ENCODE measurements around the gene MGP. TPM values are rescaled to one million over a fixed set of nuclear protein-coding genes. Genes with fewer than 3 reads are reported as not detected.

MGP gene
- total RNA-seq, 1 donor from 2014 or later = 1,381 TPM

DNA sequence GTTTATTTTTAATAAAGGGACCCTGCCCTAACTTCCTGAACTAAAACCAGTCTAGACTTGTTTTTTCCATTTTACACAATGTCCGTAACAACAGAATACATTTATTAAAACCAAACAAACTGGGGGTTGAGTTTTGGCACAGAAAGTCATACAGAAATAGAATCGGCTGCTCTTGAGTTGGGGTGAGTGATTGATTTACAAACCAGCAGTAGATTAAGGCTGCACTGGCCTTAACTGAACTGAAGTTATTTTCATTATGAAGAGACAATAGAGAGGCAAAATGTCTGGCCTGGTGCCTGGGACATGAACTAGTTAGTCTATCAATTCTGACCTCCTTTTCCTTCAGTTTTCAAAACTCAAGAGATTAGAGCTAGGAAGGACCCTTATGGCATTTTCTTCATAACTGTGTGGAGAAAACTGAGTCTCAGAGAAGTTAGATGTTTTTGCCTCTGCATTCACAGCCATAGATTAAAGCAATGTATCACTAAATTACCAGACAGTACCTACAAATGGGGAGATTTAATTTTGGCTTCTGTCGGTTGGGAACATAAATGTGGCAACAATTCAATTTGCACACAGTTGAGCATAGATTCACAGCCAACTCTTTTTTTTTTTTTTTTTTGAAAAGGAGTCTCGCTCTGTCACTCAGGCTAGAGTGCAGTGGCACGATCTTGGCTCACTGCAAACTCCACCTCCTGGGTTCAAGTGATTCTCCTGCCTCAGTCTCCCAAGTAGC lies 19.8 kb upstream of the MGP start:
- intact Hi-C loops (cut with DNase I) = no loop called here
- no peak for DNase-seq (ENCODE audit: low spot score)
- ATAC-seq = no peak

DNA sequence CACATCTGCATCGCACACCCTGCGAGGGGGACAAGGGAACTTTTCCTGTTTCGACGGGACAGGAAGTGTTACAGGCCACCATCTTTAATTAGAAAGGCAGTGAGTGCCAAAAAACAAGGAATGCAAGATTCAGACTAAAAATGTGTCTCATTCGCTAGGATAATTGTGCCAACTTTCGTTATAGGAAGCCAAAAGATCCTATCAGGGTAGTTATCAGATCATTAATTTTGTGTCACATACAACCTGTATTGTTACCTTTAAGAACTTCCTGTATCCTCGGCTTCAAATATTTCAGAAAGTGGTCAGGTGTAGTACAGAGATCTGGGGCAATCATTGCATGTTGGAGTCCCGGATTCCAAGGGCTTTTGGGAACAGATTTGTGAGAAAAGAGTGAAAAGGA lies 19.2 kb upstream of the MGP start:
- intact Hi-C loops (cut with DNase I) = no loop called here
- ATAC-seq (no peak), DNase-seq (ENCODE audit: low spot score) (no peak)

DNA sequence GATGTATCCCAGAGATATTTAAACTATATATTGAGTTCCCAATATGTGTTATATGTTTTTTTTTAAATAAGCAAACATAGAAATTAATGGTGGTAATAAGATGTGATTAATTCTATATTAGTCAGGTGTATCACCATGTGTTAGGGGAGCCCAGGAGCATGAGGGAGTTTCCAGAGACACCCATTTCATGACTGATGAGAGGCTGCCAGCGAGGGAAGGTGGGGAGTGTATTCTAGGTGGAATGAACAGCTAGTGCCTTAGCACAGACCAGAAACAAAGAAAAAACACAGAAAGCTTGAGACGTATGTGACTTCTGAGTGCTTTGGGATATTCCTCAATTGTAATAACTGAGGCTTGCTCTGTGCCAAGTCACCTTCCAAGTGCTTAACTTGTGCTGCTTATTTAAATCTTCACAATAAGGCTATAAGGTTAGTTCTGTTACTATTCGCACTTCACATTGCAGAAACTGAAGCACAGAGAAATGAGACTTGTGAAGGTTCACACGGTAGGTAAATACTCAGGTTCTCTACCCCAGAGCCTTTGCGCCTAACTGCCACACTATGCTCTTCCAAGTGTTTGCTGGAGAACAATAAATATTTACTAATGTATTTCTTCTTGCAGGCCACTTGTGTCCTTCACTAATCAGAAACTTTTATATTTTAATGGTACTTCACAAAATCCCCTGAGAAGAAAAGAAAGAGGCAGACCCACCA lies 17.9 kb upstream of the MGP start:
- ATAC-seq (no peak), DNase-seq (ENCODE audit: low spot score) (no peak)
- intact Hi-C loops (cut with DNase I) = no loop called here

GRCh38 chr12:14902465-14902864 lies 16.8 kb upstream of the MGP start:
- intact Hi-C loops (cut with DNase I) = no loop called here
- ATAC-seq = peak; percentile 48
- DNase-seq (ENCODE audit: low spot score) = no peak

GRCh38 chr12:14901228-14901562 lies 15.5 kb upstream of the MGP start:
- peak; percentile 69 for ATAC-seq
- intact Hi-C loops (cut with DNase I) = no loop called here

GRCh38 chr12:14900521-14901227 lies 15.0 kb upstream of the MGP start:
- DNase-seq (ENCODE audit: low spot score) (no peak), ATAC-seq (peak; percentile 33)

More at GRCh38 chr12:14901228-14901562, 15.5 kb upstream of the MGP start:
- no peak for DNase-seq (ENCODE audit: low spot score)

DNA sequence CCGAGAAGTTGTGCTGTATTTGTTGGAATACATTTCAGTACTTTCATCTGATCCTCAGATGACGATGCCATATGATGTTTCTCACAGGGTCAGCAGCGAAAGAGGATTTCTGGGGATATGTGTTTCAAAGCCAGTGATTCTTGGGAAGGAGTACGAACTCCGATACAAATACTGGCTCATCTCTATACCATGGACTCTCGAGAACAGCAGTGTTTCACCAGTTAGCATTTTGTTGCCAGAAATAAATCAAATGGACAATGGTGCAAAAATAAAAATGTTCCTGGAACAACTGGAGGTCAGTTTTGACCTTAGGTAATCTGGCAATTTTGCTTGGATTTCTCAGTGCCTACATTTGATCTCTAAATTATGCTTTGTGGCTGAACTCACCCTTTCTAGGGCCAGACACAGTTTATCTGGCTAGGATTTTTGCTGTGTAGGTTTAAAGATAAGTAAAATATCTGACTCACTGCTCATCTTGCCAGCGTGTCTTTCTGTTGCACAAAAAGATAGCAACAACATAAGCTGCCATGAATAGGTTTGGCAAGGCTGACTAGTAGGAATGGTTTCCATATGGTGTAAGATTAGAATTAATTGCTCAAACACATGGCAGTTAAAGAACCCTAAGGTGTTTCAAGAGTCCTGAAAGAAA lies 11.0 kb upstream of the MGP start:
- intact Hi-C loops (cut with DNase I) = no loop called here
- peak; percentile 15 for ATAC-seq
- DNase-seq (ENCODE audit: low spot score) = no peak

More at GRCh38 chr12:14900521-14901227, 15.0 kb upstream of the MGP start:
- intact Hi-C loops (cut with DNase I) = no loop called here

DNA sequence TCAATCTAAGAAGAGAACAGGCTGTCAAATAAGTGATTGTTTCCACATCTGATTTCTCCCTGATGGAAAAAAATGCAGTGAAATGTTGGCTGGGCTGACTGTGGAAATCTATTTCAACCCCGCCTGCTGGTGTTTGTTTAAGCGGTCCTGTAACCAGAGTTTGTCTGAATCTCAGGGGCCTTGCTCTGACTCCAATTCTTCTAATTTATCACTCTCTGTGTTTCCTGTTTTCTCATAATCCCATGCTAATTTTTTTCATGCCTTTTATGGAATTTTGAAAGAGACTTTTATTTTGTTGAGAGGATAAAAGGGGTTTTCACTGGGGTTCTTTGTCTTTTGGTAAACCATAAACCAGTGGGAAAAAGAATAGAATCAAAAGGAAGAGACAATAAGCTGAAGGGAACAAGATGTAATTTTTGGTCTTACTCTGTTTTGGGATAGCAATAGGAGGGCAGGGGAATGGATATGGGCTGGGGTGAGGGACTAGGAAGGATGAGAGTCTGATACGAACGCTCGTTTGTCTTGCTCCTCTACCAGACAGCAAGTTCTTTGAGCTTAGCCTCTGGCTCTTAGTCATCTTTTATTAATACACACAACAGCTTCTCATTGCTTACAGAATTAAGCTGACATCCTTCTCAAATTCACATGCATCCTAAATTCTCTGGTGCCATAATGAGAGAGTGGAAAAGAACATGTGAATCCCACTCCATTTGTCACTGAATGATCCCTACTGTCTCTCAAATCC lies 8.0 kb upstream of the MGP start:
- no peak for DNase-seq (ENCODE audit: low spot score)
- intact Hi-C loops (cut with DNase I) = no loop called here
- ATAC-seq = peak; percentile 88

DNA sequence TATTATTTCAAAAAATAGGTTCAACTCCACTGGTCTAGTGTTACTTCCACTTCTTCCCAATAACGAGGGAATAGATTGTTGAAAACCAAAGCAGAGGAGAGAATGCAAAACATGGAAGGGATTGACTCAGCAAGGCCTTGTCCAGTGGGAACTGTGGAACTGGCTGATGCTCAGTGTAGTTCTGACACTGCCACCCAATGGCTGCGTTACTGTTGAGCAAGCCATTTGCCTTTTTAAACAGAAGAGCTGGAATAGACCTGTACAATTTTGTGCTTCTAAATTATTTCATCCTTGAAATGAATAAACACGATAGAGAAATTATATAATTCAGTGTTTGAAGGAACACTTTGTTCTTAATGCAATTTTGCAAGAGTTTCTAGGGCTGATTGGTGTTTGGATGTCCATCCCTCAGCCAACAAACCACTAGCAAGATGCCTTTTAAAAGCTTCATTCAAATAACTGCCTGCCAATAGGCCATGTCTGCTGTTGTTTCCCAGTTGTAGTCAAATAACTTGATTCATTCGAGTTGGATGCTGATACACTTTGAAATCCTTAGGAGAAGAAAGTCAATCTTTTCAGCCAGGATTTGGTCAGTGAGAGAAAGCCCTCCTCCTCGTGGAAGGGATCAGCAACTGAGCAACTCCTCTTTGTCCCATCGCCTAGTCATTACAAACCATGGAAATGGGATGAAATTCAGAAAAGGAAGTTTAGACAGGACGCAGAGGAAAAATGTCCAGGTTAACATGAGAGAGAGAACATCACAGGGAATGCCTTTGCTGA lies 7.3 kb upstream of the MGP start:
- peak; percentile 66 for DNase-seq (ENCODE audit: low spot score)
- ATAC-seq = peak; percentile 95
- intact Hi-C loops (cut with DNase I) = no loop called here

DNA sequence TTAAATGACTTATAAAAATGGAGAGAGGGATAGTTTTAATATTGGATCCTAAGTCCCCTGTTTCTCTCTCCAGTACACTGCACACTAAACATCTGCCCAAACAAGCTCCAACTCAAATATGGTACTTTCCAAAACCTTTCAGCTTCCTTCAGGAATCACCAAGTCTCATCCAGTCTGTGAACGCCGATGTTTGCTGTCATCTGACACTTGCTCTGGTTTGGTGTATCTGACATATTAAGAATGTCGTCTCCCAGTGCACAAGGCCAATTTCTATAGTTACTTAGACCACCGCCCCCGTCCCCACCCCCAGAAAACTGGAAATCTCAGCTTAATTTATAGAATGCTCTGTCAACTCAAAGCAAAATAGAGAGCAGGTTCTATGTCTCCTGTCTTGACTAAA lies 5.0 kb upstream of the MGP start:
- DNase-seq (ENCODE audit: low spot score) (no peak), ATAC-seq (no peak)
- intact Hi-C loops (cut with DNase I) = no loop called here

DNA sequence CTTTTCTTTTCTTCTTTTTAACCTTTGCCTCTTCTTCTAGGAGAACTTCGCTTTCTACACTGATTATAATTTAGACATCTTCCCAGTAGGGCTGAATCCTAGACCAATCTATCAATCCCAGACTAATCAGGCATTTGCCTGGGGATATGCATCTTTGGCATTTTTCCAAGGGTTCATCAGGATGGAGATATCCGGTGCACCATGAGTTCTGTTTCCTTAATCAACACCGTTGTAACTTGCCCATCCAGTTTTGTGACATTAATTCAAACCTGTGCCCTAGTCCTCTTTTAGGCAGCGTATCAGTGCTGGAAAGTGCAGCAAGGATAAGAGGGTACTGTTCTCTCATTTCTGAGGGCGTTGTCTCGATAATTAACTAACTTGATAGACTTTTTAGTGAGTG lies 617 bp upstream of the MGP start:
- DNase-seq (ENCODE audit: low spot score) (no peak), ATAC-seq (peak; percentile 1)
- intact Hi-C loops (cut with DNase I) = no loop called here

GRCh38 chr12:14884458-14884878 lies 1.2 kb downstream of the MGP start:
- peak; percentile 90 for DNase-seq (ENCODE audit: low spot score)
- intact Hi-C loops (cut with DNase I) = no loop called here
- ATAC-seq = peak; percentile 79

- ATAC-seq = no peak
- DNase-seq (ENCODE audit: low spot score) = no peak
- intact Hi-C loops (cut with DNase I) = no loop called here
These were observed 2.0 kb downstream of the MGP start for GRCh38 chr12:14883686-14884085.

GRCh38 chr12:14880890-14881453 lies 4.7 kb downstream of the MGP start:
- intact Hi-C loops (cut with DNase I) = no loop called here
- no peak for ATAC-seq
- no peak for DNase-seq (ENCODE audit: low spot score)

DNA sequence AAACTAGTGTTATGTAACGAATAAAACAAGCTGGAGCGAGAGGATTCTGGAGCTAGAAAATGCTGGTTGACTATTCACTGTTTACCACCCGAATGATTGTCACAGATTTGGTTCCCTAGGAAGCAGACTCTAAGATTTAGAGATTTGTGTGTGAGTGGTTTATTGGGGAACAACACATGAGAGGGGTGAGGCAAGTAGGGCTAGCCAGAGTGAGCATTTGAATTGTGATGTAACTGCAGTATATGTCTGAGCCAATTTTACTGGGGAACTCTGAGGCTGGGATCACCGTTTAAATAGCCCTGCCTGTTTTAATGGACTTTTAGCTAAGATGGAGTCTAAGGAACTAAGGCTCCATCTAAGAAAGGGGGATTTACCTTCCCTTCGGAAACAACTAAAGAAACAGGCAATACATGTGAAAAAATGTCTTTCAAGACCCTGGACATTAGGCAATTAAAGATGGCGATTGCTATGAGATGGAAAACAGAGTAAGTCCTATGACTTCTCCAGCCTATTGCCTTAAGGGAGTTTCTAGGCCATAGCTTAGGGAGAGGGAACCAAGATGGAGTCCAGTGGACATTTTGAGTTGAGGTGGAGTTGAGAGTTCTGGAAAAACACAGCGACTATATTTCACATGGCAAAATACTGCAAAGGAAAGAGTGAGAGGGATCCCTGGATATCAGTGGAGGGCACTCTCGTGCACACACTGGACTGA lies 6.3 kb downstream of the MGP start:
- ATAC-seq (peak; percentile 71), DNase-seq (ENCODE audit: low spot score) (no peak)
- intact Hi-C loops (cut with DNase I) = no loop called here

DNA sequence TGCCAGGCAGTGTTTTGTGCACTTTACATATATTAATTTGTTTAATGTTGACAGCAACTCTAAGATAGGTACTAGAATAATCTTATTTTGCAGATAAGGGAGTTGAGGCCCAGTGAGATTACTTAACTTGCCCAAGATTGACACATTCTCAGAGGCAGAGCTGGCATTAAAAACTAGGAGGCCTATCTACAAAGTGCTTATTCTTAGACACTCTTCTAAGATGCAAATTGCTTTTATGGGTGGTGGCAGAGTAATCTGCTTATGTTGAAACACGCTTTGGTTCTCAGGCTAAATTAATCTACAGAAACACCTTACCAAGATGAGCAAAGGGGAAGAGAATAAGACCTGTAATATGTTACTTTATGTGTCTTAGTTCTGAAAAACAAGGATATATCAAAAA lies 7.2 kb downstream of the MGP start:
- no peak for DNase-seq (ENCODE audit: low spot score)
- ATAC-seq = no peak
- intact Hi-C loops (cut with DNase I) = no loop called here

DNA sequence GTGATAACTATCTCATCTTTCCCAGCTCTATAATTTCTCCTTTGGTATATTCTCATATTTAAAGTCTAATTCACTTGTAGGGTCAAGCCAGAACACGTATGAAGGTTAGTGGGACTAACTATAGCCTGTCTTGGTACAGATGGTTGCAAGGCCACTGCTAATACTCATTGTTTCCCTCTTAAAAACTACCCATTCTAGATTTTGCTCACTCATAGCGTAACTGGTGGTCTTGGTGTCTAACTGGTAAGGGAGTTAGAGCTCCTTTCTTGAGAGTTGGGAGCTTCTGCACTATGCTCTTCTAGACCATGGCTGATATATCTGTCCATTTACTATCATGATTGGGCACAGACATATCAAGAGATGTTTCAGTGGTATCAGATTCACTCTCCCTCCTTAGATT lies 8.8 kb downstream of the MGP start:
- ATAC-seq (no peak), DNase-seq (ENCODE audit: low spot score) (no peak)
- intact Hi-C loops (cut with DNase I) = no loop called here
